ENCODE measurements around the gene AKAP6. TPM values are rescaled to one million over a fixed set of nuclear protein-coding genes. Genes with fewer than 3 reads are reported as not detected.

AKAP6 gene
- total RNA-seq, 1 experiment from 2014 or later: 2.3 TPM

DNA sequence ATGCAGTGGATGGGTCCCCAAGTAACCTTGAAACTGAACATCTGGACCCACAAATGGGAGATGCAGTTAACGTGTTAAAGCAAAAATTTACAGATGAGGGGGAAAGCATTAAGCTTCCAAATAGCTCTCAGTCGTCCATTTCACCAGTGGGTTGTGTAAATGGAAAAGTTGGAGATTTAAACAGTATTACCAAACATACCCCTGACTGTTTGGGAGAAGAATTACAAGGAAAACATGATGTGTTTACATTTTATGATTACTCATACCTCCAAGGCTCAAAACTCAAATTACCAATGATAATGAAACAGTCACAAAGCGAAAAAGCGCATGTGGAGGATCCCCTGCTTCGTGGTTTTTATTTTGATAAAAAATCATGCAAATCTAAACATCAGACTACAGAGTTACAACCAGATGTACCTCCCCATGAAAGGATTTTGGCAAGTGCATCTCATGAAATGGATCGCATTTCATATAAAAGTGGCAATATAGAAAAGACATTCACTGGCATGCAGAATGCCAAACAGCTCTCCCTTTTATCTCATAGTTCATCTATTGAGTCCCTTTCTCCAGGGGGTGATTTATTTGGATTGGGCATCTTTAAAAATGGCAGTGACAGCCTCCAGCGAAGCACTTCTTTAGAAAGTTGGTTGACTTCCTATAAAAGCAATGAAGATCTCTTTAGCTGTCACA is 493.0 kb downstream of the AKAP6 start:
- no peak overlapping the region for H3K9ac ChIP-seq (ENCODE audit: low read length)
- peaks cover 11% of the 10 kb centered on the region for H3K4me1 ChIP-seq (ENCODE audit: low read length)
- no peaks in the 10 kb centered on the region for H3K36me3 ChIP-seq (ENCODE audit: insufficient read depth, low read length)
- H3K79me2 ChIP-seq (ENCODE audit: low read length): no peaks in the 10 kb centered on the region
- H3K9me2 ChIP-seq (replicated peaks; ENCODE audit: insufficient read depth, low read length): no peaks in the 10 kb centered on the region
- H3K27me3 ChIP-seq (ENCODE audit: low read length): no peaks in the 10 kb centered on the region
- no peak overlapping the region for H3K4me3 ChIP-seq (ENCODE audit: low read length)
- no peak overlapping the region for H2AFZ ChIP-seq (ENCODE audit: low read length)
- DNase-seq: no peak
- H4K20me1 ChIP-seq (ENCODE audit: insufficient read depth, low read depth, low read length): no peaks in the 10 kb centered on the region
- H3K9me3 ChIP-seq (ENCODE audit: low read length): no peaks in the 10 kb centered on the region
- H3K4me2 ChIP-seq (ENCODE audit: low read depth, low read length, poor library complexity, severe bottlenecking): no peak overlapping the region
- no peak overlapping the region for H3K27ac ChIP-seq (ENCODE audit: low read length)

GRCh38 chr14:32823706-32824105 is 494.6 kb downstream of the AKAP6 start:
- H3K9ac ChIP-seq (ENCODE audit: low read length): no peak overlapping the region
- no peak overlapping the region for H3K4me2 ChIP-seq (ENCODE audit: low read depth, low read length, poor library complexity, severe bottlenecking)
- H3K27ac ChIP-seq (ENCODE audit: low read length): no peak overlapping the region
- H2AFZ ChIP-seq (ENCODE audit: low read length): no peak overlapping the region
- no peaks in the 10 kb centered on the region for H3K36me3 ChIP-seq (ENCODE audit: insufficient read depth, low read length)
- no peaks in the 10 kb centered on the region for H3K9me2 ChIP-seq (replicated peaks; ENCODE audit: insufficient read depth, low read length)
- peaks cover 11% of the 10 kb centered on the region for H3K4me1 ChIP-seq (ENCODE audit: low read length)
- H3K4me3 ChIP-seq (ENCODE audit: low read length): no peak overlapping the region
- no peaks in the 10 kb centered on the region for H3K9me3 ChIP-seq (ENCODE audit: low read length)
- no peak for DNase-seq
- H3K79me2 ChIP-seq (ENCODE audit: low read length): no peaks in the 10 kb centered on the region
- H4K20me1 ChIP-seq (ENCODE audit: insufficient read depth, low read depth, low read length): no peaks in the 10 kb centered on the region
- no peaks in the 10 kb centered on the region for H3K27me3 ChIP-seq (ENCODE audit: low read length)

DNA sequence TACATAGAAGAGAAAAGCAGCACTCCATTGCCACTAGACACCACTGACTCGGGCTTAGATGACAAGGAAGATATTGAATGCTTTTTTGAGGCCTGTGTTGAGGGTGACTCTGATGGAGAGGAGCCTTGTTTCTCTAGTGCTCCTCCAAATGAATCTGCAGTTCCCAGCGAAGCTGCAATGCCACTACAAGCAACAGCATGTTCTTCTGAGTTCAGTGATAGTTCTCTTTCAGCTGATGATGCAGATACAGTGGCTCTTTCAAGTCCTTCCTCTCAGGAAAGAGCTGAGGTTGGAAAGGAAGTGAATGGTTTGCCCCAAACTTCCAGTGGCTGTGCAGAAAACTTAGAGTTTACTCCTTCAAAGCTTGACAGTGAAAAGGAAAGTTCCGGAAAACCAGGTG is 495.1 kb downstream of the AKAP6 start:
- Histone ChIP-seq H3K27ac (ENCODE audit: low read length) (no peak overlapping the region), H3K27me3 (ENCODE audit: low read length) (no peaks in the 10 kb centered on the region), H3K4me1 (ENCODE audit: low read length) (peaks cover 11% of the 10 kb centered on the region), H3K9me2 (replicated peaks; ENCODE audit: insufficient read depth, low read length) (no peaks in the 10 kb centered on the region), H3K79me2 (ENCODE audit: low read length) (no peaks in the 10 kb centered on the region), H3K4me3 (ENCODE audit: low read length) (no peak overlapping the region), H3K36me3 (ENCODE audit: insufficient read depth, low read length) (no peaks in the 10 kb centered on the region), H3K9me3 (ENCODE audit: low read length) (no peaks in the 10 kb centered on the region), H4K20me1 (ENCODE audit: insufficient read depth, low read depth, low read length) (no peaks in the 10 kb centered on the region), H3K4me2 (ENCODE audit: low read depth, low read length, poor library complexity, severe bottlenecking) (no peak overlapping the region), H3K9ac (ENCODE audit: low read length) (no peak overlapping the region), H2AFZ (ENCODE audit: low read length) (no peak overlapping the region)
- DNase-seq: no peak

DNA sequence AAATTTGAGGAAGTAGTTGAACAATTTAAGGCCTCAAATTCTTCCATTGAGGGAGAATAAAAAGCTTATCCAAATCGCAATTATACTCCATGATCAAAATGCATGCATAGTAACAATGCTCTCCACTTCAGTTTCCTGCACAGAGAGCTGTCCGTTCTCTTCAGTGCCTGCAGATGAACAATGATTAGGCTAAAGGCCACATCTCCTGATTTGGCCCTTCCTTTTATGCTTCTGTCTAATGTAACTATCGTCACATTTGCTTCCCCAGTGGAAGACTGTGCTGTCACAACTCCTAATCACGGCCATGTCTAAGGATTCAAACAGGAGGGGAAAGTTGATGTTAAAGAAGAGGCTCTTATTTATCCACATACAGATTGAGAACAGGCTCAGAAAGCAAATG is 496.0 kb downstream of the AKAP6 start:
- H3K9me2 ChIP-seq (replicated peaks; ENCODE audit: insufficient read depth, low read length): no peaks in the 10 kb centered on the region
- H4K20me1 ChIP-seq (ENCODE audit: insufficient read depth, low read depth, low read length): no peaks in the 10 kb centered on the region
- peaks cover 11% of the 10 kb centered on the region for H3K4me1 ChIP-seq (ENCODE audit: low read length)
- no peak overlapping the region for H3K4me2 ChIP-seq (ENCODE audit: low read depth, low read length, poor library complexity, severe bottlenecking)
- no peak overlapping the region for H2AFZ ChIP-seq (ENCODE audit: low read length)
- no peak for DNase-seq
- H3K4me3 ChIP-seq (ENCODE audit: low read length): no peak overlapping the region
- H3K27ac ChIP-seq (ENCODE audit: low read length): no peak overlapping the region
- no peaks in the 10 kb centered on the region for H3K79me2 ChIP-seq (ENCODE audit: low read length)
- 0 out of 2 replicates have a peak, but pooled peaks cover 2% of the 10 kb centered on the region for H3K27me3 ChIP-seq (ENCODE audit: low read length)
- no peaks in the 10 kb centered on the region for H3K36me3 ChIP-seq (ENCODE audit: insufficient read depth, low read length)
- H3K9ac ChIP-seq (ENCODE audit: low read length): no peak overlapping the region
- H3K9me3 ChIP-seq (ENCODE audit: low read length): no peaks in the 10 kb centered on the region

DNA sequence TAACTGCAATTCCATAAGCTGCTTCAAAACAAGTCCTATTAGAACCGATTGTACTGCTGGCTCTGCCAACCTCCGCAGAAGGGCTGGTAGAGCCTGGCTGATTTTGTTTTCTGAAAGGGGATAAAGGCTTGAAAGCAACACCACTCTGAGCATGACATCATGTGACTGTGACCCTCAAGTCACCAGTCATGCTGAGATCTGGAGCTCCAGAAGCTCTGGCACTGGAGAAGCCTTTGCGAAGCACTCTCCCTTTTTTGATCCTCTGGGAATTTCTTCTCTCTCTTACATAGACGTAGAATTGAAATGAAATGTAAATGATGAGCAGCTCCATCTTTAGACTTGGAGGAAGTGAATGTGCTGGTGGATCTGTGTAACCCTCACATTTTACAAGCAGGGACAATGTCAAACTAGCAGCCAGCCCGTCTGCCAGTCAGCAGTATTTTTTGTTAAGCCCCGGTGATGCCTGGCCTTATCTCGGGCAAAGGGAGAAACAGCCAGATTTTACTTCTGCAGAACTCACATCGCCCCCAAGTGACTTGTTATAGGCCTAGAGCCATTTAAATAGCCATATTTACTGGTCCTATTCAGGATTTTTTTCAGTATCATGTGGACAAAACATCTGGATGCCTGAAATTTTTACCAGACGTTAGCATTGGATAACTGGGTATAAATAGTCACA is 497.4 kb downstream of the AKAP6 start:
- no peak overlapping the region for H3K4me3 ChIP-seq (ENCODE audit: low read length)
- H3K9me2 ChIP-seq (replicated peaks; ENCODE audit: insufficient read depth, low read length): no peaks in the 10 kb centered on the region
- no peak overlapping the region for H2AFZ ChIP-seq (ENCODE audit: low read length)
- no peaks in the 10 kb centered on the region for H4K20me1 ChIP-seq (ENCODE audit: insufficient read depth, low read depth, low read length)
- H3K4me1 ChIP-seq (ENCODE audit: low read length): peaks cover 11% of the 10 kb centered on the region
- H3K9ac ChIP-seq (ENCODE audit: low read length): no peak overlapping the region
- no peaks in the 10 kb centered on the region for H3K36me3 ChIP-seq (ENCODE audit: insufficient read depth, low read length)
- no peak overlapping the region for H3K27ac ChIP-seq (ENCODE audit: low read length)
- H3K79me2 ChIP-seq (ENCODE audit: low read length): no peaks in the 10 kb centered on the region
- no peaks in the 10 kb centered on the region for H3K9me3 ChIP-seq (ENCODE audit: low read length)
- DNase-seq: peak; percentile 53
- 0 out of 2 replicates have a peak, but pooled peaks cover 3% of the 10 kb centered on the region for H3K27me3 ChIP-seq (ENCODE audit: low read length)
- no peak overlapping the region for H3K4me2 ChIP-seq (ENCODE audit: low read depth, low read length, poor library complexity, severe bottlenecking)

- no peak for DNase-seq
- Histone ChIP-seq H3K9me3 (ENCODE audit: low read length) (no peaks in the 10 kb centered on the region), H3K9ac (ENCODE audit: low read length) (no peak overlapping the region)
Observed at GRCh38 chr14:32827514-32827913, 498.4 kb downstream of the AKAP6 start.

DNA sequence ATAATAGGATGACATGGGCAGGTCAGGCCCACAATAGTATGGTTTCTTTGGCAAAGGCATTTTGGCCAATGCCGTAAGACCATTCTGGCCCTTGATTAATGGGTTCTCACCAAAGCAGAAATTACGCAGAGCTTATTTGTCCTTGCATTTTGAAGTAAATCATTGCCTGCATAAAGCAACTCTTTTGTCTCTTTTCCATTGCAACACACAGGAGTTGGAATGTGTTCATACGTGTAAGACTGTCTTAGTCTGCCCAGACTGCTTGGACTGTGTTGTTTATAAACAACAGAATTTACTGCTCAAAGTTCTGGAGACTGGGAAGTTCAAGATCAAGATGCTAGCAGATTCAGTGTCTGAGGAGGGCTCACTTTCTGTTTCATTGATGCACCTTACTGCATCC is 506.8 kb downstream of the AKAP6 start:
- no peaks in the 10 kb centered on the region for H3K27me3 ChIP-seq (ENCODE audit: low read length)
- H3K9me2 ChIP-seq (replicated peaks; ENCODE audit: insufficient read depth, low read length): no peaks in the 10 kb centered on the region
- H4K20me1 ChIP-seq (ENCODE audit: insufficient read depth, low read depth, low read length): no peaks in the 10 kb centered on the region
- H3K9ac ChIP-seq (ENCODE audit: low read length): no peak overlapping the region
- DNase-seq: no peak
- H3K4me3 ChIP-seq (ENCODE audit: low read length): no peak overlapping the region
- no peak overlapping the region for H3K27ac ChIP-seq (ENCODE audit: low read length)
- no peak overlapping the region for H3K4me2 ChIP-seq (ENCODE audit: low read depth, low read length, poor library complexity, severe bottlenecking)
- H3K36me3 ChIP-seq (ENCODE audit: insufficient read depth, low read length): no peaks in the 10 kb centered on the region
- no peaks in the 10 kb centered on the region for H3K4me1 ChIP-seq (ENCODE audit: low read length)
- no peak overlapping the region for H2AFZ ChIP-seq (ENCODE audit: low read length)
- H3K9me3 ChIP-seq (ENCODE audit: low read length): no peaks in the 10 kb centered on the region
- H3K79me2 ChIP-seq (ENCODE audit: low read length): no peaks in the 10 kb centered on the region

More at GRCh38 chr14:32827514-32827913, 498.4 kb downstream of the AKAP6 start:
- Histone ChIP-seq H2AFZ (ENCODE audit: low read length) (no peak overlapping the region), H3K36me3 (ENCODE audit: insufficient read depth, low read length) (no peaks in the 10 kb centered on the region), H3K4me1 (ENCODE audit: low read length) (peaks cover 11% of the 10 kb centered on the region), H4K20me1 (ENCODE audit: insufficient read depth, low read depth, low read length) (no peaks in the 10 kb centered on the region), H3K9me2 (replicated peaks; ENCODE audit: insufficient read depth, low read length) (no peaks in the 10 kb centered on the region), H3K27me3 (ENCODE audit: low read length) (0 out of 2 replicates have a peak, but pooled peaks cover 3% of the 10 kb centered on the region), H3K27ac (ENCODE audit: low read length) (no peak overlapping the region), H3K79me2 (ENCODE audit: low read length) (no peaks in the 10 kb centered on the region), H3K4me2 (ENCODE audit: low read depth, low read length, poor library complexity, severe bottlenecking) (no peak overlapping the region), H3K4me3 (ENCODE audit: low read length) (no peak overlapping the region)

DNA sequence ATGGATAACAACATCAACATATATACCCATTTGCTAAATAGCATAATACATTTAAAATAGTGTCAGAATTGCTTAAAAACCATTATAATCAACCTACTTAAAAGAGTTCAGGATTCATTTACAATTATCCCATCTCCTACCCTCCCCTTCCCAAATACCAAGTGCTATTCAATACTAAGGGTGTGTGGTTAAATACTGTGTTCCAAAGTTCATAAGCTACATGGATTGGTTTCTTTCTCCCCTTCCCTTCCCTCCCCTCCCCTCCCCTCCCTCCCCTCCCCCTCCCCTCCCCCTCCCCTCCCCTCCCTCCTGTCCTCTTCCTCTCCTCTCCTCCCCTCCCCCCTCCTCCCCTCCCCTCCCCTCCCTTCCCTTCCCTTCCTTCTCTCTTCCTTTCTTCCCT is 512.6 kb downstream of the AKAP6 start:
- Histone ChIP-seq H3K36me3 (ENCODE audit: insufficient read depth, low read length) (no peaks in the 10 kb centered on the region), H2AFZ (ENCODE audit: low read length) (no peak overlapping the region), H3K79me2 (ENCODE audit: low read length) (no peaks in the 10 kb centered on the region), H3K4me2 (ENCODE audit: low read depth, low read length, poor library complexity, severe bottlenecking) (no peak overlapping the region), H3K27ac (ENCODE audit: low read length) (no peak overlapping the region), H3K27me3 (ENCODE audit: low read length) (no peaks in the 10 kb centered on the region), H4K20me1 (ENCODE audit: insufficient read depth, low read depth, low read length) (no peaks in the 10 kb centered on the region), H3K9ac (ENCODE audit: low read length) (no peak overlapping the region), H3K4me1 (ENCODE audit: low read length) (no peaks in the 10 kb centered on the region), H3K9me3 (ENCODE audit: low read length) (no peaks in the 10 kb centered on the region), H3K9me2 (replicated peaks; ENCODE audit: insufficient read depth, low read length) (no peaks in the 10 kb centered on the region), H3K4me3 (ENCODE audit: low read length) (no peak overlapping the region)
- DNase-seq: no peak

Measured in Karpas-422 (cell line).